Measurements from ENCODE around the gene RNF38. TPM values are rescaled to one million over a fixed set of nuclear protein-coding genes. Genes with fewer than 3 reads are reported as not detected.
"Not testable (repeated sequence)": the region's sequence is repeated elsewhere in the genome, so short reads cannot be mapped to it uniquely, and the experiment has no call there.

Gene RNF38
- total RNA-seq, 1 experiment from 2014 or later = 18.6 TPM

DNA sequence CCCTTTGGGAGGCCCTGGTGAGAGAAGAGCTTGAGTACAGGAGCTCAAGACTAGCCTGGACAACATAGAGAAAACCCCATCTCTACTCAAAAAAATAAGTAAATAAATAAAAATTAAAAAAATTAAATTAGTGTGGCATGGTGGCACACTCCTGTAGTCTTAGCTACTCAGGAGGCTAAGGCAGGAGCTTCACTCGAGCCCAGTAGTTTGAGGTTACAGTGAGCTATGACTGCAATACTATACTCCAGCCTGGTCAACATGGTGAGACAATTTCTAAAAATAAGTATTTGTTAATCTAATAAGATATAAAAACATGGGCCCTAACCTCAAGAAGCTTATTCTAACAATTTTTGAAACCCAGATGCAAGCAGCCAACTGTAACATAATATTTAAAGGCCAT, 7.6 kb downstream of the RNF38 start:
- ChIA-PET POLR2A (interaction anchor here (0.8 to 1.7 kb wide), 2 partner anchors 10 to 12 kb away, joined by 3 to 4 read pairs; no protein-coding TSS in a partner anchor), CTCF (no interaction called here)
- H3K36me3 Mint-ChIP-seq (ENCODE audit: insufficient read depth, unreplicated experiment) = peaks cover 27% of the 10 kb centered on the region
- no peaks in the 10 kb centered on the region for H3K9me3 Mint-ChIP-seq (ENCODE audit: unreplicated experiment)
- no peak overlapping the region for H3K4me3 Mint-ChIP-seq (ENCODE audit: unreplicated experiment)
- H3K27me3 Mint-ChIP-seq (ENCODE audit: insufficient read depth, unreplicated experiment) = no peaks in the 10 kb centered on the region
- intact Hi-C loops (cut with micrococcal nuclease) = no loop called here
- BruUV-seq (replicated peaks) = no TSS peak
- no peak for DNase-seq (ENCODE audit: unreplicated experiment)
- H3K27ac Mint-ChIP-seq (ENCODE audit: low read depth, unreplicated experiment) = no peak overlapping the region
- TF ChIP-seq, protein P1, sequence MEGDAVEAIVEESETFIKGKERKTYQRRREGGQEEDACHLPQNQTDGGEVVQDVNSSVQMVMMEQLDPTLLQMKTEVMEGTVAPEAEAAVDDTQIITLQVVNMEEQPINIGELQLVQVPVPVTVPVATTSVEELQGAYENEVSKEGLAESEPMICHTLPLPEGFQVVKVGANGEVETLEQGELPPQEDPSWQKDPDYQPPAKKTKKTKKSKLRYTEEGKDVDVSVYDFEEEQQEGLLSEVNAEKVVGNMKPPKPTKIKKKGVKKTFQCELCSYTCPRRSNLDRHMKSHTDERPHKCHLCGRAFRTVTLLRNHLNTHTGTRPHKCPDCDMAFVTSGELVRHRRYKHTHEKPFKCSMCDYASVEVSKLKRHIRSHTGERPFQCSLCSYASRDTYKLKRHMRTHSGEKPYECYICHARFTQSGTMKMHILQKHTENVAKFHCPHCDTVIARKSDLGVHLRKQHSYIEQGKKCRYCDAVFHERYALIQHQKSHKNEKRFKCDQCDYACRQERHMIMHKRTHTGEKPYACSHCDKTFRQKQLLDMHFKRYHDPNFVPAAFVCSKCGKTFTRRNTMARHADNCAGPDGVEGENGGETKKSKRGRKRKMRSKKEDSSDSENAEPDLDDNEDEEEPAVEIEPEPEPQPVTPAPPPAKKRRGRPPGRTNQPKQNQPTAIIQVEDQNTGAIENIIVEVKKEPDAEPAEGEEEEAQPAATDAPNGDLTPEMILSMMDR (IDR thresholded peaks at IDR 0.05; ENCODE audit: unreplicated experiment) = no peak
- peaks cover 28% of the 10 kb centered on the region for H3K4me1 Mint-ChIP-seq (ENCODE audit: insufficient read depth, unreplicated experiment)

DNA sequence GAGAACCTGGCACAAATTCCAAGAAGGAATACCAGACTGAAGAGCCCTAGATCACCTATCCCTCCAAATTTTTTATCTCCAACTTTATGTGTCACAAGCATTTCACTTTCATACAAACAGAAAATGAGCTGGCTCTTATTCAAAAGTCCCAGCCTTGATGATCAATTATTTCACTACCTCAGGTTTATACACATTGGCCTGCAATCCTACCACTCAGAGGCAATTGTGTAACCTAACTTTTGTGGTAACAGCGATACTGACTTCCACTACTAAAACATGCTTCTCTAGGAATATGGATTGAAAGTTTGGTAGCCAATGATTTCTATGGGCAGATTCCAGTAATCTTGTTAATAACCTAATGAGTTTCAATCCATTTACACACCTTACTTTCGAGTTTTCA, 10.5 kb downstream of the RNF38 start:
- POLR2A ChIA-PET = interaction anchor here (0.6 to 2.0 kb wide), 3 partner anchors 10 to 14 kb away, joined by 3 to 9 read pairs (median 3); partner anchors contain the start of gene RNF38
- no TSS peak for BruUV-seq (replicated peaks)
- DNase-seq (ENCODE audit: unreplicated experiment) = no peak
- Mint-ChIP-seq H3K9me3 (ENCODE audit: unreplicated experiment) (no peaks in the 10 kb centered on the region), H3K27ac (ENCODE audit: low read depth, unreplicated experiment) (no peak overlapping the region), H3K36me3 (ENCODE audit: insufficient read depth, unreplicated experiment) (peaks cover 55% of the 10 kb centered on the region), H3K27me3 (ENCODE audit: insufficient read depth, unreplicated experiment) (no peaks in the 10 kb centered on the region), H3K4me3 (ENCODE audit: unreplicated experiment) (no peak overlapping the region), H3K4me1 (ENCODE audit: insufficient read depth, unreplicated experiment) (peaks cover 21% of the 10 kb centered on the region)
- intact Hi-C loops (cut with micrococcal nuclease) = no loop called here
- CTCF ChIA-PET = interaction anchor here (0.6 kb wide), 1 partner anchor 304 kb away, joined by 3 read pairs; no protein-coding TSS in a partner anchor
- TF ChIP-seq, protein P1 (IDR thresholded peaks at IDR 0.05; ENCODE audit: unreplicated experiment) = no peak

DNA sequence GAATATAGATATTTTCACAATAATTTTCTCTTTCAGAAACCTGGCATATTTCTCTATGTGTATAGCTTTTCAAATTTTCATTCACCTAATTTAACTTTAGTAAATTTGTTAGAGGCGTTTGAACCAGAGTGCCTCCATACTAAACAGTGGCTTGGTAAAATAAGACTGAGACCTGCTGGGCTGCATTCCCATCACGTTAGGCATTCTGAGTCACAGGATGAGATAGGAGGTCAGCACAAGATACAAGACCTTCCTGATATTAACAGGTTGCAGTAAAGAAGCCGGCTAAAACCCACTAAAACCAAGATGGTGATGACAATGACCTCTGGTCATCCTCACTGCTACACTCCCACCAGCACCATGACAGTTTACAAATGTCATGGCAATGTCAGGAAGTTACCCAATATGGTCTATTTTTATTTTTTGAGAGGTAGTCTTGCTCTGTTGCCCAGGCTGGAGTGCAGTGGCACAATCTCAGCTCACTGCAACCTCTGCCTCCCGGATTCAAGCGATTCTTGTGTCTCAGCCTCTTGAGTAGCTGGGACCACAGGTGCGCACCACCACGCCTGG, 13.6 kb downstream of the RNF38 start:
- CTCF ChIA-PET; BruUV-seq (replicated peaks); H3K9me3 Mint-ChIP-seq (ENCODE audit: unreplicated experiment); intact Hi-C loops (cut with micrococcal nuclease); H3K27ac Mint-ChIP-seq (ENCODE audit: low read depth, unreplicated experiment); DNase-seq (ENCODE audit: unreplicated experiment); H3K27me3 Mint-ChIP-seq (ENCODE audit: insufficient read depth, unreplicated experiment); H3K4me3 Mint-ChIP-seq (ENCODE audit: unreplicated experiment): not testable (repeated sequence)
- Mint-ChIP-seq H3K36me3 (ENCODE audit: insufficient read depth, unreplicated experiment) (peaks cover 43% of the 10 kb centered on the region), H3K4me1 (ENCODE audit: insufficient read depth, unreplicated experiment) (peaks cover 31% of the 10 kb centered on the region)
- POLR2A ChIA-PET = interaction anchor here (0.7 to 1.0 kb wide), 2 partner anchors 15 to 38 kb away, joined by 3 to 4 read pairs; no protein-coding TSS in a partner anchor

DNA sequence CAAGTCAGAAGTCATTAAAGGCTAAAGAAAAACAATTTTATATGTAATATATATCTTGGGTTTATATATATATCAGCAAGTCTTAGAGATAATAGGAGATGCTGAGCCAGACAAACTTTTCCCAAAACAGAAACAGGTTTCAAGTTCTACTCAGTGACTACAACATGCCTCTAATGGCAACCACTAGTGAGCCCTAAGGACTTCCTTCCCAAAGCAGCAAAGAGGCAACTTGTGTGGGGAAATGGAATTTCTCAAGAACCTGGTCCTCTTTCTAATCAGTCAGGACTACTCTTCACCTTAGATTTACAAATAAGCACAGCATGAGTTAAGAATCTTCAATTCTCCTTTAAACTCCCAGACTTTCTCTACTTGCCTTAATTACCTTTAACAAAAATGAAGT, 17.6 kb downstream of the RNF38 start:
- ChIA-PET POLR2A (no interaction called here), CTCF (interaction anchor here (0.8 kb wide), 1 partner anchor 27 kb away, joined by 3 read pairs; no protein-coding TSS in a partner anchor)
- BruUV-seq (replicated peaks) = no TSS peak
- no peak for DNase-seq (ENCODE audit: unreplicated experiment)
- Mint-ChIP-seq H3K27me3 (ENCODE audit: insufficient read depth, unreplicated experiment) (no peaks in the 10 kb centered on the region), H3K36me3 (ENCODE audit: insufficient read depth, unreplicated experiment) (peaks cover 35% of the 10 kb centered on the region), H3K9me3 (ENCODE audit: unreplicated experiment) (no peaks in the 10 kb centered on the region), H3K4me1 (ENCODE audit: insufficient read depth, unreplicated experiment) (peaks cover 16% of the 10 kb centered on the region), H3K27ac (ENCODE audit: low read depth, unreplicated experiment) (no peak overlapping the region), H3K4me3 (ENCODE audit: unreplicated experiment) (no peak overlapping the region)
- intact Hi-C loops (cut with micrococcal nuclease) = no loop called here
- TF ChIP-seq, protein P1 (IDR thresholded peaks at IDR 0.05; ENCODE audit: unreplicated experiment) = no peak

Data from MCF 10A (cell line).